Sigmoid colon (tissue), 7 donors: ENCODE results near the gene USP44. TPM values are rescaled to one million over a fixed set of nuclear protein-coding genes. Genes with fewer than 3 reads are reported as not detected.

Experiments
- DNase-seq: peaks from one replicate; pipeline ENCODE4 v3.0.0-alpha.2; 2019
- H3K27ac ChIP-seq, 4 donors: fragments of 200-600 bp; sonication (generic); one replicate each; pipeline ENCODE4 v1.5.1; 2016 to 2019; ENCODE audit warnings: mild to moderate bottlenecking in 1 of 4
- H3K27me3 ChIP-seq, 3 donors: fragments of 200-600 bp; sonication (generic); one replicate each; pipeline ENCODE4 v1.5.1; 2019; ENCODE audit warnings: mild to moderate bottlenecking in 1 of 3
- H3K36me3 ChIP-seq, 4 donors: fragments of 200-600 bp; sonication (generic); one replicate each; pipeline ENCODE4 v1.5.1; 2016 to 2019
- H3K4me1 ChIP-seq, 4 donors: fragments of 200-600 bp; sonication (generic); one replicate each; pipeline ENCODE4 v1.5.1; 2017 to 2019
- H3K4me3 ChIP-seq, 4 donors: fragments of 200-600 bp; sonication (generic); one replicate each; pipeline ENCODE4 v1.5.1; 2017 to 2019; ENCODE audit warnings: mild to moderate bottlenecking in 2 of 4, moderate library complexity in 1 of 4
- H3K9me3 ChIP-seq, 4 donors: fragments of 200-600 bp in 3 of 4; sonication (generic) in 3 of 4; one replicate each; pipeline versions ENCODE4 v1.5.1 to v1.6.1; 2013 to 2019
- EP300 ChIP-seq, 4 donors: sonication (generic); formaldehyde crosslinking; IDR thresholded peaks; one replicate each; pipeline ENCODE4 v1.6.1; 2017; ENCODE audit warnings: antibody characterized with exemption in 4 of 4
- POLR2A ChIP-seq, 2 donors: fragments of 450-650 bp; IDR thresholded peaks; one replicate each; pipeline ENCODE4 v1.6.1; 2016; ENCODE audit warnings: antibody characterized with exemption in 2 of 2, mild to moderate bottlenecking in 2 of 2, moderate library complexity in 2 of 2
- POLR2AphosphoS5 ChIP-seq, 4 donors: sonication (generic); formaldehyde crosslinking; IDR thresholded peaks; one replicate each; pipeline ENCODE4 v1.6.1; 2017; ENCODE audit warnings: antibody characterized with exemption in 4 of 4
- WGBS, 2 donors: extraction: QIAGEN DNeasy Blood & Tissue Kit; methylation state at CpG; one replicate each; pipeline ENCODE4 v1.1.7; 2013; 5-methylcytosine and 5-hydroxymethylcytosine counted together
- intact Hi-C: fragments of 100-400 bp; cut with DNase I; formaldehyde crosslinking; loops from one replicate; pipeline ENCODE4 v1.15.1; 2023
- polyA plus RNA-seq, 3 donors: library from polyadenylated mRNA; stranded (reverse); fragments of 200-250 nt; gene quantifications; one replicate each; pipeline ENCODE4 v1.2.3, GENCODE V29; 2013
- total RNA-seq, 4 donors: library from RNA; depleted of rRNA; stranded (reverse); fragments of >200 nt; gene quantifications; one replicate each; pipeline ENCODE4 v1.1.0, GENCODE V29; 2016
- TF ChIP-seq, protein P1 (sequence below), 4 experiments: fragments of 450-650 bp in 3 of 4; fragments of 200-600 bp in 1 of 4; IDR thresholded peaks; one replicate each; pipeline ENCODE4 v1.5.1; 2016 to 2019; ENCODE audit warnings: antibody characterized with exemption in 4 of 4, mild to moderate bottlenecking in 3 of 4, moderate library complexity in 2 of 4
- donor health status: healthy with polysubstance abuse.
- donor health status: Bipolar disorder and iron deficiency.
- donor health status: healthy.

Gene USP44
- total RNA-seq (1 to 10 TPM; 1.8 to 6.1 (median 4.1) TPM), polyA plus RNA-seq (under 1 TPM in 2 of 3 donors, not detected in 1; 0.36 to 0.60 TPM)

DNA sequence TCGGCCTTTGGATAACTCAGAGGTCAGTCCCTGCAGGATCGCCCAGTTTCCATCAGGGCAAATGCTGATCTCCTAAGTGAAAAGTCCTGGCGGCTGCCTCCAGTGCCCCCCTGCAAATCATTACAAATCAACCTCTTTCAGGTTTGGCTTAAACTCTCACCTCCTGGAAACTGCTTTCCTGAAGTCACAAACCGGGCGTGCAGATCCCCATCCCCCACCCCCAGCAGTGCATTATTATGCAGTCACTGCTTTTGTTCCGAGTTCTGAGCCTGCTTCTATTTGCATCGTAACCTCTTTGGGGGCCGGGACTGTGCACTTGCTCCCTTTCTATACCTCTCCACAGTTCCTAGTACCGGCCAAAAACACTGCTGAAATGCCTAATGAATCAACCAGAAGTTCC is at the start of gene USP44:
TSS of gene USP44 (minus strand) at position 172 of the 400 bp plus-strand sequence. CDS start 17,220 bp downstream, outside the sequence.
- WGBS, 2 donors, result 61 to 67% methylated on average over 9 of the region's 9 CpGs
- TF ChIP-seq POLR2A (IDR thresholded peaks at IDR 0.05) (no peak), EP300 (IDR thresholded peaks at IDR 0.05) (no peak), POLR2AphosphoS5 (IDR thresholded peaks at IDR 0.05) (no peak)
- TF ChIP-seq, protein P1, sequence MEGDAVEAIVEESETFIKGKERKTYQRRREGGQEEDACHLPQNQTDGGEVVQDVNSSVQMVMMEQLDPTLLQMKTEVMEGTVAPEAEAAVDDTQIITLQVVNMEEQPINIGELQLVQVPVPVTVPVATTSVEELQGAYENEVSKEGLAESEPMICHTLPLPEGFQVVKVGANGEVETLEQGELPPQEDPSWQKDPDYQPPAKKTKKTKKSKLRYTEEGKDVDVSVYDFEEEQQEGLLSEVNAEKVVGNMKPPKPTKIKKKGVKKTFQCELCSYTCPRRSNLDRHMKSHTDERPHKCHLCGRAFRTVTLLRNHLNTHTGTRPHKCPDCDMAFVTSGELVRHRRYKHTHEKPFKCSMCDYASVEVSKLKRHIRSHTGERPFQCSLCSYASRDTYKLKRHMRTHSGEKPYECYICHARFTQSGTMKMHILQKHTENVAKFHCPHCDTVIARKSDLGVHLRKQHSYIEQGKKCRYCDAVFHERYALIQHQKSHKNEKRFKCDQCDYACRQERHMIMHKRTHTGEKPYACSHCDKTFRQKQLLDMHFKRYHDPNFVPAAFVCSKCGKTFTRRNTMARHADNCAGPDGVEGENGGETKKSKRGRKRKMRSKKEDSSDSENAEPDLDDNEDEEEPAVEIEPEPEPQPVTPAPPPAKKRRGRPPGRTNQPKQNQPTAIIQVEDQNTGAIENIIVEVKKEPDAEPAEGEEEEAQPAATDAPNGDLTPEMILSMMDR (IDR thresholded peaks at IDR 0.05), result no peak
- Histone ChIP-seq H3K9me3 (no peaks in the 10 kb centered on the region), H3K36me3 (no peaks in the 10 kb centered on the region), H3K4me3 (no peak within 1 kb of the TSS), H3K27me3 (no peaks in the 10 kb centered on the region), H3K4me1 (peaks cover 0 to 13% (median 7%) of the 10 kb centered on the region in 4 donors), H3K27ac (no peak within 1 kb of the TSS)
- no peak for DNase-seq
- intact Hi-C loops, result no loop called here

DNA sequence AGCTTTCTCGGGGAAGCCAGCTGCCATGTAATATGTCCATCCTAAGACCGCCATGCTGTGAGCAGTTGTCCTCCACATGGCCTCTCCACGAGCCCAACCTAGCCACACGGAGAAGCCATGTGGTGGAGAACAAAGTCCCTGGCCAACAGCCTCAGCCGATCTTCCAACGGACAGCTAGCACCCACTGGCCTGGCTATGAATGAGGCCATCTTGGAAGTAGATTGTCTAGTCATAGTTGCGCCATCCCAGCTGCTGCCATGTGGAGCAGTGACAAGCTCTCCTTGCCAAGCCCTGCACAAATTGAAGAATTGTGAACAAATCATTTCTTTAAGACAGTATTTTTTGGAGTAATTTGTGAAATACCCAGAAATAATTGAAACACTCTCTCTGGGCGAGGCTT is 49.3 kb upstream of the USP44 start:
- Histone ChIP-seq H3K9me3 (no peaks in the 10 kb centered on the region), H3K4me3 (no peak overlapping the region), H3K27me3 (no peaks in the 10 kb centered on the region), H3K4me1 (peaks cover 0 to under 1% (median 0%) of the 10 kb centered on the region in 4 donors), H3K27ac (peak overlapping the region in 1 of 4 donors; percentile 20), H3K36me3 (no peaks in the 10 kb centered on the region)
- intact Hi-C loops, result no loop called here
- DNase-seq, result no peak
- TF ChIP-seq EP300 (IDR thresholded peaks at IDR 0.05) (no peak), POLR2A (IDR thresholded peaks at IDR 0.05) (no peak), POLR2AphosphoS5 (IDR thresholded peaks at IDR 0.05) (no peak)
- TF ChIP-seq, protein P1 (IDR thresholded peaks at IDR 0.05), result no peak
- WGBS, 2 donors, result 94 to 95% methylated on average over 8 of the region's 8 CpGs

DNA sequence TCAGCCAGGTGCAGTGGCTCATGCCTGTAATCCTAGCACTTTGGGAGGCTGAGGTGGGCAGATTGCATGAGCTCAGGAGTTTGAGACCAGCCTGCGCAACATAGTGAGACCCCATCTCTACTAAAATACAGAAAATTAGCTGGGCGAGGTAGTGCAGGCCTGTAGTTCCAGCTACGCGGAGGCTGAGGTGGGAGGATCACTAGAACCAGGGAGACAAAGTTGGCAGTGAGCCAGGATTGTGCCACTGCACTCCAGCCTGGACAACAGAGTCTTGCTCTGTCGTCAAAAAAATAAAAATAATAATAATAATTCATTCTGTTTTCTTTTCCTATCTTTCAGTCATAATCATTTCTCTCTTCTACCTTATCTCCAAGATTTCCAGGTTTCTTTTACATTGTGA is 48.6 kb upstream of the USP44 start:
- Histone ChIP-seq H3K4me3 (no peak overlapping the region), H3K36me3 (no peaks in the 10 kb centered on the region), H3K27ac (no peak overlapping the region), H3K4me1 (no peaks in the 10 kb centered on the region), H3K9me3 (no peaks in the 10 kb centered on the region), H3K27me3 (no peaks in the 10 kb centered on the region)
- TF ChIP-seq POLR2AphosphoS5 (IDR thresholded peaks at IDR 0.05) (no peak), EP300 (IDR thresholded peaks at IDR 0.05) (no peak), POLR2A (IDR thresholded peaks at IDR 0.05) (no peak)
- TF ChIP-seq, protein P1 (IDR thresholded peaks at IDR 0.05), result no peak
- intact Hi-C loops, result no loop called here
- WGBS, 2 donors, result 93 to 95% methylated on average over 5 of the region's 5 CpGs
- no peak for DNase-seq

DNA sequence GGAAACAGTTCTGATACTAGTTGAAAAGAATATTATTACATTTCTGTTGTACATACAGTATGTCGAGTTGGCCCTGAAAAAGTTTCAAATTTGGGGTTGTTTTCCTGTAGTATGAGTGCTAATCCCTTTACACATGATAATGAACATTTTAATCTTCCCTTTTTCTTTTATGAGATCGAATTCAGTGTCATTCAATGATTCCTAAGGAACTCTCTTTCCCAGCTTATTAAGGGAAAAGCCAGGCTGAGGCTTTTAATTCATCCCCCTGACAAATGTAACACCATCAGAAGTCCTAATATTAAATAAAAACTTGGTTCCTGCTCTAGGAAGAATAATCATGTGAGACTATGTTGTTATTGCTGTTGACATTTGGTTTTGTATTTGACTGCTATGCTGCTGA is 42.9 kb upstream of the USP44 start:
- H3K9me3 ChIP-seq, result no peaks in the 10 kb centered on the region
- TF ChIP-seq POLR2AphosphoS5 (IDR thresholded peaks at IDR 0.05) (no peak), POLR2A (IDR thresholded peaks at IDR 0.05) (no peak), EP300 (IDR thresholded peaks at IDR 0.05) (no peak)
- TF ChIP-seq, protein P1 (IDR thresholded peaks at IDR 0.05), result no peak
- H3K36me3 ChIP-seq, result no peaks in the 10 kb centered on the region
- WGBS, 2 donors, result 72 to 83% methylated on average over 2 of the region's 2 CpGs
- DNase-seq, result no peak
- no peaks in the 10 kb centered on the region for H3K27me3 ChIP-seq
- intact Hi-C loops, result no loop called here
- H3K4me3 ChIP-seq, result no peak overlapping the region
- no peak overlapping the region for H3K27ac ChIP-seq
- H3K4me1 ChIP-seq, result no peaks in the 10 kb centered on the region

DNA sequence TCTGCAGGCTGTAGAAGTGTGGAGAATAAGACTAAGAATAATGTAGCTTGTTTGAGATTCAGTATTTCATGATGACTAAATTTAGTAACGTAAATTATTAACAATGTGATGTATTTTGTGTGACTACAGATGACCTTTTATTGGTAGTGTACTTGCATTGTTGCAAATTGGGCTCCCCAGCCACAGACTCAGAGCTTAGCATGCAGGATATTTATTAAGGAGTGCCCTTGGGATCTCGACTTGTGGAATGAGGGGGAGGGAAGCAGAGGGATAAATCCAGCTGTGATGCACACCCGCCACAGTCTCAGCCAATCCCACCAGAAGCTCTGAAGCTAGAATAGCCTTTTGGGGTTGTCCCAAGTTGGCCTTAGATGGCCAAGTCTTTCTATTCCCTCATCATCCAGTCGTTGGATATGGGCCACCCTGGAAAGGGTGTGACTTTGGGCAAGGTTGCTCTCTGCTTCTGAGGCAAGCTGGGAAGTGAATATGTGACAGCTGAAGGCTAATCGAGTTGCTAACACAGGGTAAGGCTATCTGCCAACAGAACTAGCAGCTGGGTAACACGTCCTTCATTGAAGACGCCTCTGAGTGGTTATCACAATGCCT is 42.1 kb upstream of the USP44 start:
- H3K4me3 ChIP-seq, result no peak overlapping the region
- intact Hi-C loops, result no loop called here
- no peaks in the 10 kb centered on the region for H3K36me3 ChIP-seq
- TF ChIP-seq POLR2AphosphoS5 (IDR thresholded peaks at IDR 0.05), result no peak
- TF ChIP-seq POLR2A (IDR thresholded peaks at IDR 0.05), result no peak
- TF ChIP-seq, protein P1 (IDR thresholded peaks at IDR 0.05), result no peak
- TF ChIP-seq EP300 (IDR thresholded peaks at IDR 0.05), result no peak
- no peak for DNase-seq
- whole genome bisulfite sequencing, 2 donors, result 53 to 70% methylated on average over 7 of the region's 7 CpGs
- no peak overlapping the region for H3K27ac ChIP-seq
- H3K4me1 ChIP-seq, result no peaks in the 10 kb centered on the region
- no peaks in the 10 kb centered on the region for H3K27me3 ChIP-seq
- H3K9me3 ChIP-seq, result no peaks in the 10 kb centered on the region
